RWPE1 (cell line): ENCODE measurements around the gene SLC35F3.

ENCODE experiments used
- CTCF ChIA-PET: fragments of 350-600 bp; sonication (Branson Sonifier 250); formaldehyde crosslinking; extraction: SDS; loops from one replicate; lab custom pipeline; 2021; lab: Yijun Ruan, JAX
- POLR2A ChIA-PET: fragments of 400-600 bp; formaldehyde crosslinking; extraction: SDS; loops from one replicate; lab custom pipeline; 2020; ENCODE audit warnings: antibody characterized with exemption; ENCODE audit not compliant: low non-redundant PET; lab: Yijun Ruan, JAX
- DNase-seq: peaks from one replicate; pipeline ENCODE4 v3.0.0; 2012; ENCODE audit warnings: low spot score
- H3K27ac ChIP-seq: fragments of 450-650 bp; 2 replicates; pipeline ENCODE4 v1.5.1; 2017
- CTCF ChIP-seq: fragments of 450-650 bp; conservative IDR thresholded peaks from 2 replicates; pipeline ENCODE4 v1.5.1; 2017; ENCODE audit warnings: low read depth, mild to moderate bottlenecking

SLC35F3 gene

GRCh38 chr1:234303231-234303630 lies 398.8 kb downstream of the SLC35F3 start:
- no peak for TF ChIP-seq CTCF
- ChIA-PET POLR2A (no interaction called here), CTCF (interaction anchor here (1.3 kb wide), 1 partner anchor 23 kb away, joined by 4 read pairs; no protein-coding TSS in a partner anchor)
- DNase-seq, result no peak
- no peak overlapping the region for H3K27ac ChIP-seq

GRCh38 chr1:234307726-234308125 lies 403.2 kb downstream of the SLC35F3 start:
- H3K27ac ChIP-seq, result no peak overlapping the region
- ChIA-PET POLR2A (no interaction called here), CTCF (no interaction called here)
- DNase-seq, result no peak
- TF ChIP-seq CTCF, result no peak

- CTCF ChIA-PET, result interaction anchor here (0.7 to 3.0 kb wide), 21 partner anchors 9 to 194 kb away, joined by 3 to 15 read pairs (median 6); no protein-coding TSS in a partner anchor
- TF ChIP-seq CTCF, result no peak
- POLR2A ChIA-PET, result no interaction called here
- peak overlapping the region; percentile 55 for H3K27ac ChIP-seq
- no peak for DNase-seq
These were observed 404.7 kb downstream of the SLC35F3 start for GRCh38 chr1:234309243-234309597.

GRCh38 chr1:234309598-234310459 lies 405.4 kb downstream of the SLC35F3 start:
- peak; percentile 93 for TF ChIP-seq CTCF
- ChIA-PET POLR2A (interaction anchor here (0.6 kb wide), 1 partner anchor 923 kb away, joined by 4 read pairs; no protein-coding TSS in a partner anchor), CTCF (interaction anchor here (0.6 to 3.0 kb wide), 31 partner anchors 8 to 1332 kb away, joined by 3 to 15 read pairs (median 4); no protein-coding TSS in a partner anchor)
- DNase-seq, result peak; percentile 79
- H3K27ac ChIP-seq, result peak overlapping the region; percentile 55

GRCh38 chr1:234310460-234310817 lies 406.0 kb downstream of the SLC35F3 start:
- ChIA-PET CTCF (interaction anchor here (0.6 to 3.0 kb wide), 25 partner anchors 10 to 1331 kb away, joined by 3 to 15 read pairs (median 5); no protein-coding TSS in a partner anchor), POLR2A (interaction anchor here (0.6 kb wide), 1 partner anchor 923 kb away, joined by 4 read pairs; no protein-coding TSS in a partner anchor)

More at GRCh38 chr1:234310460-234310817, 406.0 kb downstream of the SLC35F3 start:
- H3K27ac ChIP-seq, result peak overlapping the region; percentile 55; the same call in 1 of the 2 replicates
- TF ChIP-seq CTCF, result no peak
- no peak for DNase-seq
